GM18505 (cell line): ENCODE measurements around the gene KRTAP10-1.

Experiments used
- ATAC-seq: cut with Tn5 transposase; IDR thresholded peaks from one replicate; pipeline ENCODE4 v1.9.1; 2021; ENCODE audit not compliant: unreplicated experiment
- POLR2A ChIP-seq: IDR thresholded peaks from 4 replicates; pipeline ENCODE4 v1.6.1; 2011; ENCODE audit warnings: borderline replicate concordance; ENCODE audit not compliant: insufficient read depth, insufficient read length; ENCODE audit errors: extremely low read depth

KRTAP10-1 gene

GRCh38 chr21:44548922-44549321 lies 8.9 kb upstream of the KRTAP10-1 start:
- no peak for ATAC-seq
- no peak for TF ChIP-seq POLR2A

- no peak for TF ChIP-seq POLR2A
- no peak for ATAC-seq
These were observed 8.4 kb upstream of the KRTAP10-1 start for GRCh38 chr21:44548381-44548780.

DNA sequence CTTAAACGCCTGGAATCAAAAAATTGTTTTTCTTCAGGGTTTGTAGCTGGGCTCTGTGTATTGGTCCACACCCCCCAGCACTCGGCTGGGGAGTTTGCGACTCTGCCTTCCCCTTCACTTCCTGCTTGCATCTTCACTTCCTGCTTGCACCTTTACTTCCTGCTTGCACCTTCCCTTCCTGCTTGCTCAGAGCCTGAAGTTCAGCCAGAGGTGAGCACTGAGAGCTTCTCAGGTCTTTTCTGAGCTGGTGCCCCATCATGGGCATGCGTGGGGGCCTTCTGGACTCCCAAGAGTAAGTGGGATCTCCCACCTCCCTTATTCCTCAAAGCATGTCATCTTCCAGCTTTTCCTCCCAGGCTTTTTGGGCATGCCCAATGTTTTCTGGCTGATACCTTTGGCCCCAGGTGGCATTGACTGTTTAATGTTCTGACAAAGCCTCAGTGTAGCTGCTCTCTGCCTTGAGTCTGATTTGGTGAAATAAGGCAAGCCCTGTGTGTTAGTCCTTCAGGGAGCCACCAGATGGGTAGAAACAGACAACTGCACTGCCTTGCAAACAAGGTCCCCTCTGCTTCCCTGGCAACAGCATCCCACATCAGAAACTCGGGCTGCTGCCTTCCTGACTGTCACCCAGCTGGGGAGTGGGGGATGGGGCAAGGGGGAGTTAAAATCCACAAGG lies 7.8 kb upstream of the KRTAP10-1 start:
- ATAC-seq: no peak
- TF ChIP-seq POLR2A: no peak

GRCh38 chr21:44544566-44544965 lies 4.6 kb upstream of the KRTAP10-1 start:
- no peak for ATAC-seq
- no peak for TF ChIP-seq POLR2A

DNA sequence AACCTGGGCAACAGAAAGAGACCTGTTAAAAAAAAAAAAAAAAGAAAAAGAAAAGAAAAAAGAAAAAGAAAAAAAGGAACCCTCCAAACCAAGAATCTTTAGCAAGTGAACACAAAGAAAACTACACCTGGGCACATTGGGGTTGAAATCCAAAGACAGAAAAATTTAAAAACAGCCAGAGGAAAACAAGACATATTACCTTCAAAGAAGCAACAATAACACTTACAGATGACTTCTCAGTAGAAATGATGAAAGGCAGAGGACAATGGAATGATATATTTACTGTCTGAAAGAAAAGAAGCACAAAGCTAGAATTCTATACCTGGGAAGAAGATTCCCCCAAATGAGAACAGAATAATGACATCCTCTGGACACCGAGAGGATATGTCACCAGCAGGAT lies 2.7 kb upstream of the KRTAP10-1 start:
- TF ChIP-seq POLR2A: no peak
- no peak for ATAC-seq

DNA sequence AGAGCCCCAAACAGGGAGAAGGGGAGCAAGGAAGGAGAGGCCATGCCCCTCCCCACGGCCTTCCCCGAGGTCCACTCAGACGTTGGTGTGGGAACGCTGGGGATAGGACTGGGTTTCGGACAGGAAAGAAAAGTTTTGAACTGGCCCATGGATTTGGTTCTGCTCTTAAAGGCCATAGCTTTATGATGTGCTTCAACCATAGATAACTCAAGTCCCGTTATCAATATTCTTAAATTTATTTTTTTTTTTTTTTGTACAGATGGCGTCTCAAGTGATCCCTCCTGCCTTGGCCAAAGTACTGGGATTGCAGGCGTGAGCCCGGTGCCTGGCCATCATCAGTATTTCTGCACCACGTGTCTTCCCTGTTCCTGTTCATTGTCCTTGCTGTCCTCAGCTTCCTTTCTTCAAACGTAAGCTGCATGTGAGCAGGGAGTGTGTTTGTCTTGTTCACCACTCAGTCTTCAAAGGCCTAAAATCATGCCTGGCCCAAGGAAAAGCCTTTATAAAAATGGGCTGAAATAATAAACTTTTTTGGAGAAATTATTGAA lies 820 bp upstream of the KRTAP10-1 start:
- ATAC-seq: no peak
- TF ChIP-seq POLR2A: no peak

DNA sequence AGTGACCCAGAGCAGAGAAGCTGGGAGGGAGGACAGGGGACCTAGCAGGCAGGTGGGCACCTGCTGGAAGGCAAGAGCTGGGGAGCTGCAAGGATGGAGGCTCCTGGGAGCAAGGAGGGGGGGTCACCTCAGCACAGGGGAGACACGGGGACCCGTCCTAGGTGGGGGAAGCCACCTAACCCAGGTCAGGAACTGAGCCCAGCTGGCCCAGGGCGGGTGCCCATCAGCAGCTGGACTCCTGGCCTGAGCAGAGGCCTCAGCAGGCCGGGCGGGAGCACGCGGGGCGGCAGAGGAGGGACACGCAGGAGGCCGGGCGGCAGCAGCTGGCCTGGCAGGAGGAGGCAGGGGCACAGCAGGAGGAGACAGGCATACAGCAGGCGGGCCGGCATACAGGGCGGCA lies 949 bp downstream of the KRTAP10-1 start:
- no peak for ATAC-seq
- TF ChIP-seq POLR2A: no peak

GRCh38 chr21:44537930-44538911 lies 1.8 kb downstream of the KRTAP10-1 start:
- TF ChIP-seq POLR2A: no peak
- ATAC-seq: no peak

DNA sequence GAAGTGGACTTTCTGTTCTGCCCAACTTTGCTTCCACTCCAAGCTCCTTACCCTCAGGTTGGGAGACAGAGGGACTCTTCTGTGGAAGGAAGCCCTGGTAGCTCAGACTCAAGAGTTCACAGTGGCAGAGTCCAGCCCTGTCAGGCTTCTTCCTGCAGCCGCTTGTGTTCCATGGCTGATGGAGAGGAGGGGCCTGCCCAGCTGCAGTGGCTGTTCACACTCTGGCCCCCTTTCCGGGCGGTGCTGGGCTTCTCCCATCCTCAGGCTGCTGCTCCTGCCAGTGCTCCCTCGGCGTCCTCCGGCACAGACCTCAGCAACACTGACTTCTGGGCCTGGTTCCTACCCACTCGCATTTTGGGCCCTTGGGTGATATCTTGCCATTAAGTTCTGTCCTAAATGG lies 4.0 kb downstream of the KRTAP10-1 start:
- no peak for ATAC-seq
- TF ChIP-seq POLR2A: no peak

- ATAC-seq: no peak
- TF ChIP-seq POLR2A: no peak
These were observed 5.3 kb downstream of the KRTAP10-1 start for GRCh38 chr21:44534688-44535087.

DNA sequence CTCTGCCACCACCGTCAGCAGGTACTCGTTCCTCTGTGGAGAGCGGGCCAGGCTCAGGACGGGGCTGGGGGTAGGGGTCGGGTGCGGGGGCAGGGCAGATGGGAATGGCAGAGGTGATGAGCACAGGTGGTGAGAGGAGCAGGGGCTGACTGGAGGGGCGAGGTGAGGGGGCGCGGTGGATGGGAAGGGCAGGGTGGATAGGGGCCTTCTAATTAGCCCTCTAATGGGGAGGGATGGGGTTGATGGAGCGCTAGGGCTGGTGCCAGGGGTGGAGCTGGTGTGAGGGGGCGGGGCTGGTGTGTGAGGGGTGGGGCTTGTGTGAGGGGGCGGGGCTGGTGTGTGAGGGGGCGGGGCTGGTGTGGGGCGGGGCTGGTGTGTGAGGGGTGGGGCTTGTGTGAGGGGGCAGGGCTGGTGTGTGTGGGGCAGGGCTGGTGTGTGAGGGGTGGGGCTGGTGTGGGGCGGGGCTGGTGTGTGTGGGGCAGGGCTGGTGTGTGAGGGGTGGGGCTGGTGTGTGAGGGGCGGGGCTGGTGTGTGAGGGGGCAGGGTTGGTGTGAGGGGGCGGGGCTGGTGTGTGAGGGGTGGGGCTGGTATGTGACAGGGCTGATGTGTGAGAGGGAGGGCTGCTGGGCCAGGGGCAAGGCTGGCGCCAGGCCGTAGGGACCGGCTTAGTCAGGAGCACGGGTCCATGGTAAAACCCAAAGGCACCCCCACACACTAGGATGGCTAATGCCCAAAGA lies 5.9 kb downstream of the KRTAP10-1 start:
- ATAC-seq: no peak
- TF ChIP-seq POLR2A: no peak

DNA sequence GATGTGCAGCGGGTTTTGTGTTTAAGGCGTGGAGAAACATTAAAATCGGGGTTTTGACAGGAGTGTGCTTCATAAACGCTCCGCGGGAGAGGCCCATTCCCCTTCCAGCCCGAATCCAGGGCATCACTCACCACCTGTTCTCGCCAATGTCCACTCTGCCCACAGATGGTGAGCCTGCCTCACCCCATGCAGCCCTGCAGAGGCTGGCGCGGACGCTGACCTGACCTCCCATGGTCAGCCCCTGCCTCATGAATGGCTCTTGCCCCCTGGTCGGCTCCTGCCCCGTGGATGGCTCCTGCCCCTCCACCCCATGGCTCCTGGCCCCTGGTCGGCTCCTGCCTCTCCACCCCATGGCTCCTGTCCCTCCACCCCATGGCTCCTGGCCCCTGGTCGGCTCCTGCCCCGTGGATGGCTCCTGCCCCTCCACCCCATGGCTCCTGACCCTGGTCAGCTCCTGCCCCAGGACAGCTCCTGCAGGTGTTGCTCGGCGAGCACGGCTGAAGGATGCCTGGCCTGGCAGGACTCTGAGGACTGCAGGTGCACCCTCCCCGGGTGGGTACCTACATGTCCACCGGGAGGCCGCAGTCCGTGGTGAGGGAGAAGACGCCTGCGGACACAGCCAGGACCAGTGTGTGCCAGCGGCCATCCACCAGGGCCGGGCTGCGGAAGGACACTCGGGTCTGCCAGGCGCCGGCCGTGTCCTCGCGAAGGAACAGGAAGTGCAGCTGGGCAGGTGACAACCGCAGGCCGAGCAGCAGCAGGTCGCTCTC lies 6.7 kb downstream of the KRTAP10-1 start:
- no peak for ATAC-seq
- no peak for TF ChIP-seq POLR2A
